Right ventricle myocardium inferior (tissue), 1 donor: ENCODE measurements around the gene LMX1B. TPM values are rescaled to one million over a fixed set of nuclear protein-coding genes. Genes with fewer than 3 reads are reported as not detected.
"Not testable (repeated sequence)": the region's sequence is repeated elsewhere in the genome, so short reads cannot be mapped to it uniquely, and the experiment has no call there.

Experiments
- ATAC-seq: fragments of 200-7000 bp; cut with Tn5 transposase; one replicate; pipeline ENCODE4 v1.9.1; 2020; ENCODE audit warnings: mild to moderate bottlenecking, moderate library complexity
- DNase-seq: peaks from one replicate; pipeline ENCODE4 v3.0.0; 2021; ENCODE audit errors: missing footprints
- intact Hi-C: fragments of 100-400 bp; cut with DNase I; formaldehyde crosslinking; loops from one replicate; pipeline ENCODE4 v1.11.0; 2022
- total RNA-seq: library from RNA; stranded (reverse); fragmentation: NEBNext Ultra II Directional; extraction: Animal tissue kit (Norgen Biotek cat#: 25700); gene quantifications from one replicate; pipeline ENCODE4 v1.2.1, GENCODE V29; 2021
- donor health status: DM: no; HTN: yes; CAD: no; lungs with severe emphysema.

LMX1B gene
- total RNA-seq, 1 donor from 2014 or later, result 1.2 TPM

DNA sequence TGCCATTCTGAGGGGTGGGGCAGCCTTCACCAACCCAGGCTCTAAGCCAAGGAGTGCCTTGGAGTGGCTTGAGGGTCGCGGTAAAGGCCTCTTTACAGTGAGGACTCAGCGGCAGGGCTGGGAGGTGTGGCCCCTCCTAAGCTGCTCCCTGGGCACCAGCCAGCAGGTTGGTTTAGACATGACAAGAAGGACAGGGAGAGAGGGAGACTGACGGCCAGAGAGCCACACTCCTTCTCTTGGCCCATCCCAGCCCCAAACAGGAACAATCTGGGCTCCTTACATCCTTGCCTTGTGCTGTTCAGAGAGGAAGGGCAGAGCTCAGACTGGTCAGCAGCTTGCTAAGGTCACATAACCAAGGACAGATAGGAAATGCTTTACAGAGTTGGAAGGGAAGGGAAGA, 94.5 kb downstream of the LMX1B start:
- ATAC-seq (no peak), DNase-seq (peak; percentile 9)
- intact Hi-C loops, result no loop called here

DNA sequence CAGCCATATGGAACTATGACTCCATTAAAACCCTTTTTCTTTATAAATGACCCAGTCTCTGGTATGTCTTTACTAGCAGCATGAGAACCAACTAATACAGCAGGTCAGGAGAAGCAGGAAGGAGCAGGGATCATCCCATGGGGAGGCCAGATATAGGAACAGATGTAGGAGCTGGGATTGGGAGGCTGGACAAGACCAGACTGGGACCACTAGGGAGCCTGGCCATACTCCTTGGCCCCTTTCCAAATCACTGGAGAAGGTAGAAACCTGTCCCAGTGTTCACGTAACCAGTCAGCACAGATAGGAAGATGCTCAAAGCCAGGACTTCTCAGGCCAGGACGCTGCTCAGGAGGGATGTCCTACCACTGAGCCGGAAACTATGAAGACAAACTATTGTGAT, 95.5 kb downstream of the LMX1B start:
- intact Hi-C loops, result no loop called here
- ATAC-seq, result no peak
- DNase-seq, result no peak

DNA sequence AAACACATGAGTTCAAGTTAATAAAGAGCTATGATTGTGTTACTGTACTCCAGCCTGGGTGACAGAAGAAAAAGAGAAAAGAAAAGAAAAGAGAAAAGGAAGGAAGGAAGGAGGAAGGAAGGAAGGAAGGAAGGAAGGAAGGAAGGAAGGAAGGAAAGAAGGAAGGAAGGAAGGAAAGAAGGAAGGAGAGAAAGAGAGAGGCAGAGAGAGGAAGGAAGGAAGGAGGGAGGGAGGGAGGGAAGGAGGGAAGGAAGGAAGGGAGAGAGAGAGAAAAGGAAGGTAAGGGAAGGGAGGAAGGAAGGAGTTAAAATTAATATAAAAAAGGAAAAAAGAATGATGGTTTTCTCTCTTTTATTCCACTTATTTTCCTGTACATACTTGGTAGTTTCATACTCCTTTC, 101.7 kb downstream of the LMX1B start:
- ATAC-seq (no peak), DNase-seq (no peak)
- intact Hi-C loops, result no loop called here

DNA sequence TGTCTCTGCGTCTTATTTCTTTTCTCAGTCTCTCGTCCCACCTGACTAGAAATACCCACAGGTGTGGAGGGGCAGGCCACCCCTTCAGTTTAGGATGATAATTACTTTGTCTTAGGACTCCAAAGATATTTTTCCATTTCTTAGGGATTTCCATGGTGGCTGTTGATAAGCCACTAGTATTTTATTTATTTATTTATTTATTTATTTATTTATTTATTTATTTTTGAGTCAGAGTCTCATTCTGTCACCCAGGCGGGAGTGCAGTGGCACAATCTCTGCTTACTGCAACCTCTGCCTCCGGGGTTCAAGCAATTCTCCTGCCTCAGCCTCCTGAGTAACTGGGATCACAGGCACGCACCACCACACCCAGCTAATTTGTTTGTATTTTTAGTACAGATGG, 103.7 kb downstream of the LMX1B start:
- ATAC-seq, DNase-seq, intact Hi-C loops: not testable (repeated sequence)

DNA sequence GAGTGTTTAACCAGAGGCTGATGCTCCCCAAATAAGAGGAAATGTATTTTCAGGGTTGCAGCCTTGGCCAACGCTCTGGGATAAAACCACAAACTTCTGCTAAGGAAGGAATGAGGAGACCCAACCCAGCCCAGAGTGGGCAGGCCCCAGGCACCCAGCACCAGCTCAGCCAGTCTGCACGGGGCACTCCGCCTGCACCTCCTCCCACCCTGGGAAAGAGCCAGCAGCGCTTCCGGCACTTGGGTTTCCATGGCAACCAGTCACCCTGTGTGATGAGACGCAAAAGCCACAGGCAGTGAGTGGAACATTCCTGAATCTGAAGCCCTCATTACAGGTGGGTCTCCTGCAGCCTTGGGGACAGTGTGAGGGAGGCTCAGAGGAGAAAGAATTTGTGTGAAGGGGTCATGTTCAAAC, 105.9 kb downstream of the LMX1B start:
- DNase-seq, result peak; percentile 89
- peak; percentile 61 for ATAC-seq
- intact Hi-C loops, result no loop called here

DNA sequence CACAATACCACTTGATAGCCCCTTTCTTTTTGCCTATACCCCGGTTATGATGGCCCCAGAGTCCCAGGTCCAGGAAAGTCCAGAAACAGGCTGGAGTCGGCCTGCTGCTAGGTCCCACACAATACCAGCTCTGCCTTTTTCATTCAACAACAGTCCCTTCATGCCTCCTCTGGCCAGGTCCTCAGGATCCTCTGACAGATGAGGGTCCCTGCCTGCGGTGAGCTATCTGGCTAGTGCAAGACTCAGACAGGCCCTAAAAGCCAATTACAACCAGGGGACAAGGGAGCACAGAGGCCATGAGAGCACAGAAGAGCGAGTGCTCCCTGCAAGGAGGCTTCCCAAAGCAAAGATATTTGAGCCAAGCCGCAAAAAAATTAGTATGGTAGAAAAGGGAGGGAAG, 106.3 kb downstream of the LMX1B start:
- intact Hi-C loops, result no loop called here
- ATAC-seq (no peak), DNase-seq (no peak)

DNA sequence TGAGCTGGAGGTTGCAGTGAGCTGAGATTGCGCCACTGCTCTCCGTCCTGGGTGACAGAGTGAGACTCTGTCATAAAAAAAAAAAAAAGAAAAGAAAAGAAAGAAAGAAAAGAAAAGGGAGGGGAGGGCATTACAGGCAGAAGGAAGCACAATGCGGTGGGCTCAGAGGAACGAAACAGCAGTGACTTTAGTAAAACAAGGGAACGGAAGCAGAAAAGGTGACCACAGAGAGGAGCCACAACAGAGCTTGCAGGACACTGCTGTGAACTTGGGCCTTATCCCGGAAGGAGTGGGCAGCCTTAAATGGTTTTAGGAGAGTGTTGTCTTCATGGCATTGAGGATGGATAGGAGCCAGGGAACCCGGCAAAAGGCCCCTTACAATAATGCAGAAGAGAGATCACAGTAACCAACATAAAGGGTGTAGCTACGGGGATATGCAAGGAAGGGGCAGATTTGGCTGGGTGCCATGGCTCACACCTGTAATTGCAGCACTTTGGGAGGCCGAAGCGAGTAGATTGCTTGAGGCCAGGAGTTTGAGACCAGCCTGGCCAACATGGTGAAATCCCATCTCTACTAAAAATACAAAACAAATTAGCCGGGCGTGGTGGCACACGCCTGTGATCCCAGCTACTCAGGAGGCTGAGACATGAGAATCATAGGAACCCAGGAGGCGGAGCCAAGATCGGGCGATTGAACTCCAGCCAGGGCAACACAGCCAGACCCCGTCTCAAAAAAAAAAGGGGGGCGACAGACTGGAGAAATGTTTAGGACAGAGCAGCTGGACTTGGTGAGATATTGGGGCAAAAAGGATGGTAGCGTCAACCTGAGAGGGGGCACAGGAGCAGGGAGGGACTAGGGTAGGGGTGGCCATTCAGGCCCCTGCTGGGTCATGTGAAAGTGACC, 107.2 kb downstream of the LMX1B start:
- ATAC-seq (no peak), DNase-seq (no peak)
- intact Hi-C loops, result no loop called here

DNA sequence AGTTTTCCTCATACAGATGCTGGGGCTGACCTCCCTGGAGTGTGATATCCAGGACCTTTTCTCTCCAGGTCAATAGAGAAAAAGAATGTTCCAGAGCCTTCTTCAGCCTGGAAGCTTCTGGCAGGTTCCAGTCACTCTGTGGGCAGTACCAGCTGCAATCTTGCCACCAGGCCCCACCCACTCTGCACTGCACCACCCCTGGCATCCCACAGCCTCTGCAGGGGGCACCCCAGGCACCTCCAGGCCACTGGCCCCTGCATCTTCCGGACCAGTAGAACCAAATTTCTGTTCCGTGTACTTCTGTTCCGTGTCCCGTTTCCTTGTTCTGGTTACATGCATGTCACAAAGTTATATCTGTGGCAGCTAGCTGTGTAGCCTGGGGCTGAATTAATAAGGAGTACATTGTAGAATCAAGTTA, 107.8 kb downstream of the LMX1B start:
- intact Hi-C loops, result no loop called here
- DNase-seq (no peak), ATAC-seq (no peak)

DNA sequence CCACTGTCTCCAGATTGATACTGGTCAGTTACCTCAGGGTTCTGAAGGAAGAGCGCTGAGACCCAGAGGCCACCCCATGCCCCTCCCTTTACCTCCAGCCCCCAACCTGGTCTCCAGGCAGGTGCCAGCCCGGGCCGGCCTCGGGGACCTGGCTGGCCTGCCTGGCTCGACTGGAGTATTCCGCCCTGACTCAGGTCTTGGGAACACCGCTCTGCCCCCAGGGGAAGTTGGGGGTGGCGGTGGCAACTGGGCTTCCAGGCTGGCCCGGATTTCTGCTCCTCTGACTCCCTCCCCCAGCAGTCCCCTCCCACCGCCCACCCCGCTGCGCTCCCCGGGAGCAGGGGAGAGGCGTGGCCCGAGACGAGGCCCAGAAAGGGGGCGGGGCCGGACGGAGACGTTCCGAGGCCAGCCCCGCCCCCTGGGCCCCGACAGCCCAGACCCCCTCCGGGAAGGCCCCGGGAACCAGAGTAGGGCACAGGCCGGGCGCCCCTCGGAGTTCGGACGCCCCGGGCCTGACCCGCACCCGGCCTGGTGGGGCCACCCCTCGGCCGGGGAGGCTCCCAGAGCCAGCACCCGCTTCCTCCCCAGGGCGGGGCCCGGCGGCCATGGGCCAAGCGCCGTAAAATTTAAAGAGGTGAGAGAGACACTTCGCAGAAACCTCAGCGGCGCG, 108.7 kb downstream of the LMX1B start:
- DNase-seq (peak; percentile 93), ATAC-seq (peak; percentile 87)
- intact Hi-C loops, result loop anchor here (1.0 kb wide), 1 partner anchor 59 kb away; no protein-coding TSS in a partner anchor

DNA sequence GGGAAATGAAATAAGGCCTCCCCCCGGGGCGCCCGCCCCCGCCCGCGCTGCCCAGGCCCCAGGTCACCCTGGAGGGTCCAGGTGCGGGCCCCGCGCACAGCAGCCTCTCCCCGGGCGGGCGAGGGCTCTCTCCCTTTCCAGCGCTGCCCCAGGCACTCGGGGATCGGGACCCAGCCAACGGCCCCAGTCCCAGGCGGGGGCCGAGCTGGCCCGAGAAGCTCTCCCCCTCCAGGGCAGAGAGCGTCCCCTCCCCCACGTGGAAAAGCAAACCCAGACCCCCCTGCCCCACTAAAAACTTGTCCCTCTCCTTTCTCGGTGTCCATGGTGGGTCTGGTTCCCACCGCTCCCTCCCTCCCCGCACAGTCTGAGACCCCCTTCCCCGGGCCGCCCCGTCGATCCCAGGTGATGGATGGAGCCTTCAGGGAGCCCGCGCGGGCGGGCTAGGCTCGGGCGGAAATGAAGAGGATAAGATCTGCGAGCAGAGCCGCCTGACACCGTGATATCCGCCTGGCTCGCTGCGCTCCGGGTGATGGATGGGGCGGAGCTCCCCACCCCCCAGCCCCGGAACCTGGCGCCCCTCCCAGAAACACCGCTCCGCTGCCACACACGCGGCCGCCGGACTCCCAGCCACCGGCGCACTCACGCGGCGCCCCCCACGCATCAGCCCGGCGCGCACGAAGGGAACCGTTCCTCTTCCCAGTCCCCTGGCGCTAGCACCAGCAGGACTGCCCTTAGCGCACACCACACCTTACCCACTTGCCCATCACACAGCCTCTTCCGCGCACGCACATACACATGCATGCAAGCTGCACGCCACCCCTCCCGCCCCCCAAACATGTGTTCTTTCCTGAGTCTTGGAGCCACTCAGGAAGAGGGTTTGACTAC, 109.4 kb downstream of the LMX1B start:
- intact Hi-C loops, result loop anchor here (1.0 kb wide), 1 partner anchor 58 kb away; no protein-coding TSS in a partner anchor
- peak; percentile 47 for ATAC-seq
- peak; percentile 79 for DNase-seq

DNA sequence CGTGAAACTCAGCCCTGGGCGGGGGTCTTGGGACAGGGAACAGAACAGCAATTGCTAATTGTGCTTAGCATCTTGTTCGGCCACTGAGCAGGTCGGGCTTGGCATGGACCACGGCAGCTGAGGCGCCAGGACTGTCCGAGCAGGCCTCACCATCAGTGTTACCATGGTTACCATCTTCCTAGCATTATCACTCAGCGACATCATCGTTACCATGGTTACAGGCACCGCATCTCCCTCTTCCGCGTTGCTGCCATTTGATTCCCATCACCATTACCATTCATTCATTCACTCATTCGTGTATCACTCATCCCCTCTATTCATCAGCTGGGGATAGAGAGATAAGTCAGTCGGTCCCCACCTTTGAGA, 110.1 kb downstream of the LMX1B start:
- DNase-seq (no peak), ATAC-seq (no peak)
- intact Hi-C loops, result no loop called here

DNA sequence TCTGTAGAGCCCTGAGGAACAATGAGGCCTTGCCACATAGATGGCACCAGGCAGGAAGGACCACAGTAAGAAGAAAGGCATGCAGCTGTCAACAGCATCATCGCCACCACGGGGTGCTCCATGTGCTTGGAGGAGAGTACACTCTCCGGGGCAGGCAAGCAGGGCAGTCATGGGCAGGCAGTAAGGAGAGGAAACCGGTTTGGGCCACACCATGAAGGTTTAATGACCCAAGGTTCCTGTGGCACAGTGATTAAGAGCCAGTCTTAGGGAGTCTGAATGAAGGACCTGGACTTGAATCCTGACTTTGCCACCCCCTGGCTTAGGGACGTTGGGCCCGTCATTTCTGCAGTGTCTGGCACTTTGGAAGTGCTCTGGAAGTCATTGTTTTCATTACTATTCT, 110.5 kb downstream of the LMX1B start:
- no peak for DNase-seq
- intact Hi-C loops, result no loop called here
- peak; percentile 34 for ATAC-seq

DNA sequence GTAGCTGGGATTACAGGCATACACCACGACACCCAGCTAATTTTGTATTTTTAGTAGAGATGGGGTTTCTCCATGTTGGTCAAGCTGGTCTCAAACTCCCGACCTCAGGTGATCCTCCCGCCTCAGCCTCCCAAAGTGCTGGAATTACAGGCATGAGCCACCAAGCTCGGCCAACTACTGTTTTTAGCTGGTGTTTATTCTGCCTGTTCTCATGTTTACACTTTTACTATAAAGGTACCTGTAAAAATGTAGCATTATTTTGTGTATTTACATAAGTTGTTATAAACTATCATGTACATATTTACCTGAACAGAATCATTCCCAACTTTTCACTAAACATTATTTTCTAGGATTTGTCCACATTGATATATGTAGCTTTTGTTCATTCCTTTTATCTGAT, 111.8 kb downstream of the LMX1B start:
- ATAC-seq, DNase-seq, intact Hi-C loops: not testable (repeated sequence)

DNA sequence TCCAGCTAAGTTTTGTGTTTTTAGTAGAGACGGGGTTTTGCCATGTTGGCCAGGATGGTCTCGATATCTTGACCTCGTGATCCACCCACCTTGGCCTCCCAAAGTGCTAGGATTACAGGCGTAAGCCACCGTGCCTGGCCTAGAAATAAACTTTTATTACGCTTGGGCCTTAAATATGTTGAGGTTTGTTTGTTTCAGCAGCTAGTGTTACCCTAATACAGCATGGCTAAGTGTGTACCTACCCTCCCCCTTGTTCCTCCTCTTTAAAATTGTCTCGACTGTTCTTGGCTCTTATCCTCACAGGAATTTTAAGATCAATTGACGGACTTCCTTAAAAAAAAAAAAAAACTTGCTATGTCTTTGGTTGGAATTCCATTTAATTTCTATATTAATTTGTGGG, 114.5 kb downstream of the LMX1B start:
- intact Hi-C loops, ATAC-seq, DNase-seq: not testable (repeated sequence)

DNA sequence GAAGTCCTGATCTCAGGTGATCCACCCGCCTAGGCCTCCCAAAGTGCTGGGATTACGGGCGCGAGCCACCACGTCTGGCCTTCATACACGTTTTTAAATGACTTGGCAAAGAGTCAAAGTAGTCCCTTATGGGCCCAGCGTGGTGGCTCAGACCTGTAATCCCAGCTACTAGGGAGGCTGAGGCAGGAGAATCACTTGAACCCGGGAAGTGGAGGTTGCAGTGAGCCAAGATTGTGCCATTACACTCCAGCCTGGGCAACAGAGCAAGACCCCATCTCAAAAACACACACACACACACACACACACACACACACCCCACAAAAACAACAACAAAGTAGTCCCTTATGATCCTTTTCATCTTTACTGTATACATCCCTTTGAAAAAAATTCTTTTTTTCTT, 116.9 kb downstream of the LMX1B start:
- intact Hi-C loops, DNase-seq, ATAC-seq: not testable (repeated sequence)

DNA sequence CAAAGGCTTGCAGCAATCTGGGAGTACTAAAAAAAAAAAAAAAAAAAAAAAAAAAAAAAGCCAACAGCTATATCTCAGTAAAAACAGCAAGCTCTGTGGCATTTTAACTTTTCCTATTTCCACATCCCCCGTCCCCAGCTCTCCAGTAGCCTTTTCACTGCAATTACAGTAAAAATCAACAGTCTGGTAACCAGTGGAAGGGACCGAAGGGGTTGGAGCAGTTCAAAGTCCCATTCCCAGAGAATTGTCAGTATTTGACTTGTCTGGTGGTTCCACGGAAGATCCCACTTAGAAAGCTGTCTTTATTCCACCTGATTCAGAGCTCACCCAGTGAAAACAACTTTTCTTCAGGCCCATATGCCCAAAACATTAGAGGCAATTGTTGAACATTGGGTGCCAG, 119.3 kb downstream of the LMX1B start:
- intact Hi-C loops, result no loop called here
- ATAC-seq, result no peak
- DNase-seq, result no peak

DNA sequence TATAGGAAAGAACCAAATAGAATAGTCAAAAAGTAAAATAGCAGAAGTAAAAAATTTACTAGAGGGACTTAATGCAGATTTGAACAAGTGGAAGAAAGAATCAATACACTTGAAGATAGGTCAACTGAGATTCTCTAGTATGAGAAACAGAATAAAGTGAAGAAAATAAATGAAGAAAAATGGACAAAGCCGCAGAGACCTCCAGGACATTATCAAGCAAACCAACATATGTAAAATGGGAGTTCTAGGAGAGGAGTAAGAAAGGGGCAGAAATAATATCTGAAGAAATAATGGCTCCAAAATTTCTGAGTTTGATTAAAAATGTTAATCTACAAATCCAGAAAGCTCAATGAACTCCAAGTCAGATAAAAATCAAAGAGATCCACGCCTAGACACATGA, 121.1 kb downstream of the LMX1B start:
- intact Hi-C loops, result no loop called here
- DNase-seq (no peak), ATAC-seq (no peak)

DNA sequence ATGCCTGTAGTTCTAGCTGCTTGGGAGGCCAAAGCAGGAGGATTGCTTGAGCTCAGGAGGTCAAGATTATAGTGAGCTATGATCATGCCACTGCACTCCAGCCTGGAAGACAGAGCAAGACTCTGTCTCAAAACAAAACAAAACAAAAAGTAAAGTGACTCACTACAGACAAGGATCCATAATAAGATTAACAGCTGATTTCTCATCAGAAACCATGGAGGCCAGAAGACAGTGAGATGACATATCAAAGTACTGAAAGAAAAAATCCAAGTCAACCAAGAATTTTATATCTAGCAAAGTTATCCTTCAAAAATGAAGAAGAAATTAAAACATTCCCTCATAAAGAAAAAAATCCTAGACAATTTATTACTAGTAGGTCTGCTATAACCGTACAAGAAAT, 121.8 kb downstream of the LMX1B start:
- intact Hi-C loops, result no loop called here
- no peak for DNase-seq
- no peak for ATAC-seq

DNA sequence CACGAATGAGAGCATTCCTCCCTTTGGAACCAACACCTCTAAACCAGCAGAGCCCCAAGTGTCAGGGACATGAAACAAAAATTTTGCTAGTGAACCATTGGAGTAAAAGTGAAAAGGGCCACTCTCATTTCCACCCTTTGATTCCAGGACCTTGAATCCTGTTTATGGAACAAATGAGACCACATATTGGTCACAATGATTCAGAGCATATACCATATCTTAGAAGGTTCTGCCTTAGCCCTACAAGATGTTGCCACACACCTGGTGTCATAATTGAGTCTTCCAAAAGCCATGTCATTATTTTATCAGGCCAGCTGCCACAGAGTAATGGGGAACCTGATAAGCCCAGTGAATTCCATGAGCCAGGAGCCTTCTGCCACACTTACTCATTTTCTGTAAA, 124.8 kb downstream of the LMX1B start:
- intact Hi-C loops, result no loop called here
- no peak for DNase-seq

More for the DNA sequence above, 124.8 kb downstream of the LMX1B start:
- ATAC-seq, result no peak
